Left ventricle myocardium superior (tissue), 1 donor: ENCODE data around the gene MRPS6. TPM values are rescaled to one million over a fixed set of nuclear protein-coding genes. Genes with fewer than 3 reads are reported as not detected.

Source experiments
- ATAC-seq: fragments of 200-7000 bp; cut with Tn5 transposase; one replicate; pipeline ENCODE4 v1.9.1; 2020; ENCODE audit warnings: mild to moderate bottlenecking, moderate library complexity
- DNase-seq: peaks from one replicate; pipeline ENCODE4 v3.0.0-alpha.2; 2020
- intact Hi-C: fragments of 100-400 bp; cut with micrococcal nuclease; formaldehyde crosslinking; loops from one replicate; pipeline ENCODE4 v1.11.0; 2022
- long read RNA-seq: library from polyadenylated mRNA; unstranded; transcript quantifications from one replicate; pipeline ENCODE4 v2.0.0, GENCODE V29; 2021
- total RNA-seq: library from RNA; stranded (reverse); fragmentation: NEBNext Ultra II Directional; extraction: Animal tissue kit (Norgen Biotek cat#: 25700); gene quantifications from one replicate; pipeline ENCODE4 v1.2.1, GENCODE V29; 2021
- donor health status: DM: no; HTN: yes; CAD: no; lungs with severe emphysema.

MRPS6 gene
- 63.0 TPM for total RNA-seq
- long read RNA-seq, transcript MRPS6-201 (3 exons, 990 nt) = major isoform, 137 of 151 reads
- long read RNA-seq, partial matches to known transcripts = 1 of 151 reads
- long read RNA-seq, other reads (novel, unspliced or antisense) = 12 of 151 reads

DNA sequence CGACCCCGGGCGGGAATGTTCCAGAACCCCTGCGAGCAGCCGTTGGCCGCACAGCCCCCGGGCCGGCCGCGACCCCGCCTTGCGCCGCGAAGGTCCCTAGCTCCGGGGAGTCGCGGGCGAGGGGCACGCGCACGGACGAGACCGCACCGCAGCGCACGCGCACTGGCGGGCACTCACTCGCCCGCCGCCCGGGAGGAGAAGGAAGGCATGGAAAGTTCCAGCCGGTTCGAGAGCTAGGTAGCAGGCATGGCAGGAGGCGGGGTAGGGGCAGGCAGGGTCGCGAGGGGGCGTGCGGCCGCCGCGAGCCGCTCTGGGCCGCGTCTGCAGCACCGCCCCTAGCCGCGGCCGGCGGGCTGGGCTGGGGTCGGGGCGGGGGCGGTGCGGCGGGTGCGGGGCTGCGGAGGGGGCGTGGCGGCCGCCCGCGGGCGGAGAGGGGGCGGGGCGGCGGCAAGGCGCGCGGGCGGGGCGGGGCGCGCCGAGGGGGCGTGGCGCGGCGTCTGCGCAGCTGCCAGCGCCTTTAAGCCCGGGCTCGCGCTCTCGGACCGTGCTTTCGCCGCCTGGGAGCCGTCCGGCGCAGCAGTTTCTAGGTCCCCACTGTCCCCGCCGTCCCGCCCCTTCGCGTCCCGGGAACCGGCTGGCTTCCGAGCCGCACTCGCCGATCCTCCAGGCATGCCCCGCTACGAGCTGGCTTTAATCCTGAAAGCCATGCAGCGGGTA, at the start of gene MRPS6, which contains the start of gene SLC5A3:
MRPS6 (plus strand) TSS at position 547 of the 717 bp plus-strand sequence; CDS start at position 670, 123 bp downstream.
SLC5A3 (plus strand) TSS at position 547 of the 717 bp plus-strand sequence. CDS start 21,621 bp downstream, outside the sequence.
- DNase-seq (peak; percentile 91), ATAC-seq (peak; percentile 89)
- intact Hi-C loops = loop anchor here (10.0 kb wide), 1 partner anchor 138 kb away; no protein-coding TSS in a partner anchor

DNA sequence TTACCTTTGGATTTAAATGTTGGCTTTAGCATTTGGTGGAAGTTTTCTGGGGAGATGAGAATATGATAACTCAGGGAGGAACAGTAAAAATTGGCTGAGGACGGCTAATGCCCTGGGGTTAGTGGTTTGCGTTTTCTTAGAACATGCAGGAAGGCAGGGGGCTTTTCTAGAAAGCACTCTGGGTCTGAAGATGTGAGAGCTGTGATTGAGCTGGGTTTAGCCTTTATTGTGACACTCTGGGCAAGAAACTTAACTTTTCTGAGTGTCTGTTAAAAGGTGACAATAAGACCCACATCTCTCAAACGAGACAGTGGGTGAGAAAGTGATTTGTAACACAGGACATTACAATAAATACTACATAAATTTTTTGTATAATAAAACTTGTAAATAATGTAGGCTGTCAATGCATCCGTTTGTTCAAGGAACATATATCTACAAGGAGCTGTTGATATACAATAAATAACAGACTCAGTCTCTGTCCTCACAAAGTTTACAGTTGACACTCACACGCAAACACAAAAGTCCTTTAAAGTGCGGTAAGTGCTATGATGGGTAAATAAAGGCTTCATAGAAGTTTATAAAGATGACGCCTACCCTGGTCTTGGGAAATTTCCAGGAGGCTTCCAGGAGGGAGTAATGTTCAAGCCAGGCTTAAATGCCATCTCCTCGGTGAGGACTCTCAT, 49.5 kb upstream of the MRPS6 start:
- ATAC-seq (no peak), DNase-seq (no peak)

DNA sequence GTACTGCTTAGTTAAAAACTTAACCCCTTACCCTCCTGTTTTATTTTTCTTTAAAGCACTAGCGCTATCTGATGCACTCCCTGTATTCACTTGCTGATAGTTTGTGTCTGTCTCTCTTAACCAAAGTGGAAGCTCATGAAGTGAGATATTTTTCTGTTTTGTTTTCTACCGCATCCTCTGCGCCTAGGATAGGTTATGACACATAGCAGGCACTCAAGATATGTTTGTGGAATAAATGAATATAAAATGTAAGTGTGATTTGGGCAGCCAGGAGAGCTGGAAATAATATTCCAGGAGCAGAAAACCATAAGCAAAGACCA, 49.0 kb upstream of the MRPS6 start:
- no peak for DNase-seq
- intact Hi-C loops = no loop called here
- ATAC-seq = no peak

More for the DNA sequence above, 49.5 kb upstream of the MRPS6 start:
- intact Hi-C loops = no loop called here

DNA sequence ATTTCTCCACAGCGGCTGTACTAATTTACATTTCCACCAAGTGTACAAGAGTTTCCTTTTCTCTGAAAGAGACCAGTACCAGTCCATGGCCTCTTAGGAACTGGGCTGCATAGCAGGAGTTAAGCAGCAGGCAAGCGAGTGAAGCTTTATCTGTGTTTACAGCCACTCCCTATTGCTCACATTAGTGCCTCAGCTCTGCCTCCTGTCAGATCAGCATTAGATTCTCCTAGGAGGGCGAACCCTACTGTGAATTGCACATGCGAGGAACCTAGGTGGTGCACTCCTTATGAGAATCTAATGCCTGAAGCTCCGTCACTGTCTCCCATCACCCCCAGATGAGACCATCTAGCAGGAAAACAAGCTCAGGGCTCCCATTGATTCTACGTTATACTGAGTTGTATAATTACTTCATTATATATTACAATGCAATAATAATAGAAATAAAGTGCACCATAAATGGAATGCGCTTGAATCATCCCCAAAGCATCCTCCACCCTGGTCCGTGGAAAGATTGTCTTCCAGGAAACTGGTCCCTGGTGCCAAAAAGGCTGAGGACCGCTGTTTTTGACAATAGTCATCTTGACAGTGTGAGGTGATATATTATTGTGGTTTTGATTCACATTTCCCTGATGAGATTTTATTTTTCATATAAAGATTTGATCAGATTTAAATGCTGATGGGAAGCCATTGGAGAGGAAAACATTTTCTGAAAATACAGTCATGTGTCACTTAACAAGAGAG, 45.5 kb upstream of the MRPS6 start:
- intact Hi-C loops = no loop called here
- ATAC-seq (no peak), DNase-seq (no peak)

DNA sequence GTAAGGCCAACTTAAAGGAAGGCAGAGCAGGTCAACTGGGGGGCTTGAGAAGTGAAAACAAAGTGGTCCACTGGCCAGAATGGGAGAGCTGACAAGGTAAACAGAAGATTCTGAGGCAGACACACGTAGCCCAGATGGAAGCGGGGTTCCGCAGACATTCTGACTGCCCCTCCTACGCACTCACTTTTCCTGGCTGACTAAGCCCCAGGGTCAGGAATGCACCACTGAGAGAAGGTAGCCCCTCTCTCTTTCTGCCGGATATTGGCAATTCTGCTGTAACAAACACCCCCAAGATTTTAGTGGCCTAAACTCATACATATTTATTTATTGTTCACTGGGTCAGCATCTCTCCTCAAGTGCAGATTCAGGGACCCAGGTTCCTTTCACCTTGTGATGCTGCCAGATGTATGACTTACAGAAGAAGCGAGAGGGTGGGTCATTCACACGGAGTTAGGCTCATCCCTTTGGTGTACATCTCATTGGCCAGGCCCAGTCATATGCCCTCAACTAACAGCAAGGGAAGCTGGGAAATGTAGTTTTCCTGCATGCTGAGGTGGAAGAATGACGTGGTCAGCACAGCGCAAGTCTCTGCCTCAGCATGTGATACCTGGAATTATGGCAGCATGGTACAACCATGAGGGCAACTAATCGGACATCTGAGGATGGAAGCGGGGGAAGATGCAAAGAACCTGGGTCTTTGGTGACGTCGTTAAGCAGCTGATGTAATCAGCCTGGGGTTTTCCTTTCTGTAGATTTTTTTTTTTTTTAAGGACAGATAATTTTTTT, 43.4 kb upstream of the MRPS6 start:
- ATAC-seq = peak; percentile 87
- no peak for DNase-seq
- intact Hi-C loops = no loop called here

DNA sequence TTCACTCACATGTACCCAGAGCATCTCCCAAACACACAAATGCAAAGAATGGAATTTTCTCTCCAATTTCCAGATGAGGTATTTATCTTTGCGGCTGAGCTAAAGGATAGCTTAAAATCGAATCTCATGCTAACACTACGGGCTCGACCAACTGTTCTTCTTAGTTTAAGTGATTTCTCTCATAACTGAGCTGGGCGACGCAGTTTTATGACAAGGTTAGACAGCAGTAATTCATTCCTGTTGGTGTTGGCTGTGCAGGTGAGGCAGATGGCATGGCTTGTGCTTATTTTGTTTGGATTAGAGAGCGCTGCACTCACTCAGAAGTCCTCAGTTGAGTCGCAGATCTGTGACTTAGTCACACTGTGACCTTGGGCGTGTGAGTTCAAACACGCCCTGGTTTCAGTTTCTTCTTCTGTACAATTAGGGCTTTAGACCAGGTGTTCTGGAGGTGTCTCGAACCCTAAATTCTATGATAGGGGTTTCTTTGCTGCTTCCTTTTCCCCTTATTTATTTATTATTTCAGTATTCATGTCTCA, 41.5 kb upstream of the MRPS6 start:
- no peak for ATAC-seq
- DNase-seq = no peak
- intact Hi-C loops = no loop called here

DNA sequence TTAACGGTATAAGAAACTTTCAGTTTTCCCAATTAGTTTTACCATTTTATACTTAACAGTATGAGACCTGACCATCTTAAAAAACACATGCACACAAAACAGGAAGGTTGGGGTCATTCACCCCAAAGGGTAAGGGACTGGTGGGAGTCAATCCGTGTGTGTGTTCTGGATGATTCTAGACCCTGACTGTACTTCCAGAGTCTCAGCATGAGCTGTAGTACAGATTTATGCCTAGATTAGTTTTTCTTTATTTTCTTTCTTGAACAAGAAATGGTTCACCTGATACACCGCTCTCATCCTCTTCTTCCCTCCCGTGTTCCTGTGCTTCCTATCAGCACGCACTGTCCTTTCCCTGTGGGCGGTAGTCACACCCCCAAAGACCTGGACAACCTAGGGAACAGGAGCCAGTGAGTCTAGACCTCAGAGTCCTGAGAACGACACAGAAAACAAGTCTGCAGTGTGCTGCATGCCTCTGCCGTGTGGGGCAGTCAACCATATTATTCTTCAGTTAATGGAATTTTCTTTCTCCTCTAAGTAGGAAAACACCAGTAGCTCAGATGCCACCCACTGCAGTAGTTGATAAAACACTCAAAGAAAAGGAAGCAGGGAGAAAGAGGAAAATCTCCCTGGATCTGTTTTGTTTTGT, 38.9 kb upstream of the MRPS6 start:
- intact Hi-C loops = no loop called here
- DNase-seq (no peak), ATAC-seq (no peak)

DNA sequence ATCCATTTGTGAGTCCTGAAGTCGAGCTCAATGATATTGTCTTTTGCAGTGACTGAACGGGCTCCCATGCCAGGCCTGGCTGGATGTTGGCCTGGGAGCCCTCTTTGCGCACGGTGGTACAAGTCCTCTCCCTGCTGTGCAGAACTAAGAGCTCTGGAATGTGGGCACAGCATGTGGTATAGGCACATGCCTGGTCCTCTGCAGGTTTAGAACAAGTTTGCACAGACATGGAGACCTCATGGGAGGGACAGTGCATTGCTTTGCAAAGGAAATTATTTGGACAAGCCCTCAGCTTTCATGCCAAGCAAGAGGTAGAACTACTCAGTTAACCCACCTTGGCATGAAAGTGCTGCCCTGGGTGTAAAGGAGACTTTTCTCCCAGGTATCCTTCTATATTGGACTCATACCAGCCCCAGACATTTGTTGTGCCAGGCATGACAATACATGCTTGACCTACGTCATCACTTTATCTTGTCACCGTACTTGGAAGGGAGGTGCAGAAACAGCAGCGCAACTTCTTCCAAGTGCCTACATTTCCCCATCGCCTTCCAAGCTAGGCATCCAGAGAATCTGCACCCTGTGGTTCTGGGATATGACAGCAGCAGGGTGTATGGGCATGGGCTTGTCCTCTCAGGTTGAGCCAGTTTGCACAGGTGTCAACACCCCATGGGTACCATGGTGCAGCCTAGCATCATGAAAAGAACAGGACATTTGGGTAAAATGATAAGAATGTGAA, 37.6 kb upstream of the MRPS6 start:
- intact Hi-C loops = no loop called here
- DNase-seq (no peak), ATAC-seq (no peak)

DNA sequence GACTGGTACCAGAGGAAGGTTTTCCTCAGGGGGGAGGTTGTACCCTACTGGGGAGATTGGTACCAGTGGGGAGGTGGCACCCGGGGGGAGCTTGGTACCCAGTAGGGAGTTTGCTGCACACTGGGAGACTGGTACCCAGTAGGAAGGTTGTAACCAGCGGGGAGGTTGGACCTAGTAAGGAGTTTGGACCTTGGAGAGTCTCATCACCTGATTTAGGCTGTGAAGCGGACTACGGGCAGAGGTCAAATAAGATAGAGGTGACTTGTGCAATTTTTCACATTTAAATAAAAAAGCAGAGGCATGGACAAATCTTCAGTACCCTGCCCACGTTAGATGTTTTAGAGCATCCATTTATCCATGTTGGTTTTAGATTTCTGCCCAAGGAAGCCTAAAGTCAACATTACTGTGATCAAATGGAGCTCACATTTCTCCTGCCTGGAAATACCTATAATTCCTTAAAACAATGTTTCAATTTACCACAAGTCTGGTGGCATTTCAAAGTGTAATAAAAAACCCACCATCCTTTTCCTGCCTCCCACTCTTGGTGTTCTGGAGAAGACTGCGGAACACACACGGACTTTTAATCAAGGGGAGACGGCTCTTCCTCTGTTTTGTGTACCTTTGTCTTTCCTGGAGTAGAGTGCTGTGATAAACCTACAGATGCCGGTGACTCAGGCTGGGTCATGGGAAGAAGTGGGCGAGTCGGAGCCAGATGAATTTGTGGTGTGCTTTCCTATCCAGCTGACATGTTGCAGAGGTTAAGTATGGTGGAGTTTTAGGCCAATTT, 36.2 kb upstream of the MRPS6 start:
- intact Hi-C loops = no loop called here
- no peak for ATAC-seq
- no peak for DNase-seq

DNA sequence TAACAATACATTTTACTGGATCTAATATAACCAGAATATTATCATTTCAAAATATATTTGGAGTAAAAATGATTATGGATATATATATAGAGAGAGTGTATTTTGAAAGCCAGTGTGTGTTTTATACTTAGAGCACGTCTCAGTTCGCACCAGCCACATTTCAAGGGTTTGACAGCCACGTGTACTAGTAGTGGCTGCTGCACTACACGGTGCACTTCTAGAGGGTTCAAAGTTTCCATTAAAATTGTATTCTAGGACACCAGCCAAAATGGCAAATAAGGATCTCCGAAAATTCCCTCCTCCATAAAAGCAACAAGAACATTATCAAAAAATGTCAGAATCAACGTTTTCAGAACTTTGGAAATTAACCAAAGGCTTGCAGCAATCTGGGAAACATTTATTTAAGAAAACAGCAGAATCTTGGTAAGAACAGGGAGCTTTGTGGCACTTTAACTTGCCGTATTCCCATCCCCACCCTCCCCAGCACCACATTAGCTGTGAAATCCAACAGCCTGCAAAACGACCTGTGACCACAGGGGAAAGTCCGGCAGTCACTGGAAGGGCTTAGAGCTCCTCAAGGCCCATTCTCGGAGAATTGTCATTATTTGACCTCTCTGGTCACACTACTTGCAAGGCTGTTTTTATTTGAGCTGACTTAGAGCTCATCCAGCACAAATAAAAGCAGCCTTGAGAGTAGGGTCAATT, 33.5 kb upstream of the MRPS6 start:
- DNase-seq (no peak), ATAC-seq (no peak)
- intact Hi-C loops = no loop called here

DNA sequence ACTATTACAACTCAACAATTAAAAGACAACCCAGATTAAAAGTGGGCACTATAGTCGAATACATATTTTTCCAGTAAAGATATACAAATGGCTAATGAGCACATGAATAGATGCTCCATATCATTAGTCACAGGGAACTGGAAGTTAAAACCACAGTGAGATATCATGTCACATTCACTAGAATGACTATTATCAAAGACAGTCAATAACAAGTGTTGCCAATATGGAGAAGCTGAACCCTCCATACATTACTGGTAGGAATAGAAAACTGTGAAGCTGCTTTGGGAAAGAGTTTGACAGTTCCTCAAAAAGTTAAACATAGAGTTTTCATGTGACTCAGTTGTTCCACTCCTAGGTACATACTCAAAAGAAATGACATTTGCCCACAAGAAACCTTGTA, 30.6 kb upstream of the MRPS6 start:
- DNase-seq (no peak), ATAC-seq (no peak)
- intact Hi-C loops = no loop called here

DNA sequence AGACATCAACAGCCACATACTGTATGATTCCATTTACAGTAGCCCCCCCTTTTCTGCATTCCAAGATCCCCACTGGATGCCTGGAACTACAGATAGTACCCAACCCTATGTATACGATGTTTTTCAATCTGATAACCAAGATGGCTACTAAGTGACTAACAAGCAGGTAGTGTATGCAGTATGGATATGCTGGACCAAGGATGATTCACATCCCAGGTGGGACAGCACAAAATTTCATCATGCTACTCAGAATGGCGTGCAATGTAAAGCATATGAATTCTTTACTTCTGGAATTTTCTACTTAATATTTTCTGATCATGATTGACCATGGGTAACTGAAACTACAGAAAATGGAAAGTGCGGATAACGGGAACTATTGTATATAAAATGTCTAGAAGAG, 30.0 kb upstream of the MRPS6 start:
- ATAC-seq (no peak), DNase-seq (no peak)
- intact Hi-C loops = no loop called here

DNA sequence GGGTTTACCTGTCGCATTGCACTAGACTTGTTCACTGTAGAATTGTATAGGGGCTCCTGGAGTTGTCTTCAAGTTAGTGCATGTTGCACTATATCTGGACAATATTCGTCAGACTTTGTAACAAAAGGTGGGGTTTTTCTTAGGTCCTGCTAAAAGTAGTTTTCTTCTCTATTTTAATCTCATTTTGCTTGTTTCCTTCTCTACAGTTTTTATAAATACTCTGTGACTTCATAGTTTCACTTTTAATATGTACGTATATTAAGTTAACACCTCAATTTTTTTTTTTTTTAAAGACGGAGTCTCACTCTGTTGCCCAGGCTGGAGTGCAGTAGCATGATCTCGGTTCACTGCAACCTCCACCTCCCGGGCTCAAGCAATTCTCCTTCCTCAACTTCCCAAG, 26.5 kb upstream of the MRPS6 start:
- ATAC-seq = no peak
- DNase-seq = no peak
- intact Hi-C loops = no loop called here

DNA sequence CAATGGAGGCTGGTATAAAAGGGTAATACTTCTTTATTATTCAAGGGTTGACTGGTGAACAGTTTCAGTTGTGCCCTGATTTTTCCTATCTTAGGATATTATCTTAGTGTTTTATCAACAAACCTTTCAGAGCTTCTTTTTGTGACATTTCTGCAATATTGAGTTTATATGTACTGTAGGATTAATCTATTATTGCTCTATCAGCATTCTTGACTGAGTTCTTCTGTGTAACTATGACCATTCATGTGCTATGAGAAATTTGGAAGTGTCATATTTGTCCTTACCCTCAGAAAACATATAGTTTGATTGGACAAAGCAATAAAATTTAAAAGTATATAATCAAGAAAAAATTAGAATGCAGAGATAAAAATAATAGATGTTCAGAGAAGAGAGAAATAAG, 25.5 kb upstream of the MRPS6 start:
- intact Hi-C loops = no loop called here
- DNase-seq = no peak
- ATAC-seq = no peak

DNA sequence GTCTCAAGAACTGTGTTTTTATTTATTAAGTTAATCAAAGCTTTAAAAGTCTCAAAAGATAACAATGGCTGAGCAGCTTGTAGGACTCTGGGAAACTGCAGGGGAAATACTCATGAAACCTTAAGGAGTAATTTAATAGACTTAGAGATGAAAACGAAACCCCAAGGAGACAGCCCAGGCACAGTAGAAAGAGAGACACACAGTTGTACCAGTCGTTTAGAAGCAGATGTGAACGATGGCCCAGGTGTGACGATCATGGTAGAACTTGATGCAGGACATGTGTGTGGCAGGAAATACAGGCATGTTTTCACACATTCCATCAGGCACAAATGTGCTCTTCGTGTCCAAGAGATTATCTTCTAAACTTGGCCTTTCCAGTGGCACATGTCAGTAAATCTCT, 21.2 kb upstream of the MRPS6 start:
- ATAC-seq (no peak), DNase-seq (no peak)
- intact Hi-C loops = no loop called here

DNA sequence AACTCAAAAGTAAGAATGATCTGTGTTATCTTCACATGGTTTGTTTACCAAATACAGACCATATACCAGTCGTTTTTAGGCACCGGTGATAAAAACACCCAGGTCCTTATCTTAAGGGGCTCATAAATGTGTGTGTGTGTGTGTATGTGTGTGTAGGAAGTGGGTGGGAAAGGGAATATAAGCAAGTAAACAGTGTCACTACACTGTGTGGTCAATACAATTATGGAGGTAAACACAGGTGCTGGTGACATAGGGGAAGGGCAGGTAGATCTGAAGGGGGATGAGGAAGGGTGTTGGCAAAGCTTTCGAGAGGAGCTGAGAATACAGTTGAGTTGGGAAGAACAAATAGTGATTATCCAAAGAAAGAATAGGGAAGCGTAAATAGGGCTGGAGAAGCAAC, 19.1 kb upstream of the MRPS6 start:
- ATAC-seq = no peak
- DNase-seq = no peak
- intact Hi-C loops = no loop called here

DNA sequence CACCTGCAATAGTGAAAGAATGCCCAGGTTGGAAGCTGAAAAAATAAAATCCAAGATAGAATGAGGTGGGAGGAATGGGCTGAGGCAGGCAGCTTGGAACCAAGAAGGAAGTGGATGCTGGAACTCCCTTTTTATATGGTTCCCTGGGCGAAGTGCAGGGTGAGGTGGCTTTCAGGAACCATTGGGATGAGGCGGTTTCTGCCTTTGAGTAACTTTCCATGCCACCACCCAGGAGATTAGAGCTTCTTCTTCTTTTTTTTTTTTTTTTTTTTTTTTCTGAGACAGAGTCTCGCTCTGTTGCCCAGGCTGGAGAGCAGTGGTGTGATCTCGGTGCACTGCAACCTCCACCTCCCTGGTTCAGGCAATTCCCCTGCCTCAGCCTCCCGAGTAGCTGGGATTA, 17.8 kb upstream of the MRPS6 start:
- ATAC-seq (no peak), DNase-seq (no peak)
- intact Hi-C loops = no loop called here
